Fibroblast of skin of left quadriceps (primary cell): ENCODE data around the gene MAGEF1.

Experiments
- DNase-seq, 2 experiments: peaks; one replicate each; pipeline ENCODE4 v3.0.0-alpha.2; 2013; ENCODE audit warnings: low read depth in 2 of 2

Gene MAGEF1

DNA sequence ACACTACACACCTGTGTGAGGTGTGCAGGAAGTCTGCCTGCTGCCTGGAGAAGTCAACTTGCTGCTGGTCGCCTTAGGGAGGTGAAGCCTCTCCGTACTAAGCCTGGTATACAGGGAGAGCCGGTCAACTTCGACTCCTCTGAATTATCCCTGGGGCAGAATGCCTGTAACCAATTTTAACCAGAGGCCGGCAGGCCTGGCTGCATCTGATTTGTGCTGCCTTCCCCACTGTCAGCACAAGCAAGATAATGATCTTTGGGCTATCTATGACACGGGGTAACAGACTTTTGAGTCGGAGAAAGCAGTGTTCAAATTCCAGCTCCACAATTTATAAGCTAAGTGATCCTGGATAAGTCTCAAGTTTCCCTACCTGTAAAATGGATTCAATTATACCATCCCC, 42.3 kb downstream of the MAGEF1 start:
- DNase-seq = no peak

DNA sequence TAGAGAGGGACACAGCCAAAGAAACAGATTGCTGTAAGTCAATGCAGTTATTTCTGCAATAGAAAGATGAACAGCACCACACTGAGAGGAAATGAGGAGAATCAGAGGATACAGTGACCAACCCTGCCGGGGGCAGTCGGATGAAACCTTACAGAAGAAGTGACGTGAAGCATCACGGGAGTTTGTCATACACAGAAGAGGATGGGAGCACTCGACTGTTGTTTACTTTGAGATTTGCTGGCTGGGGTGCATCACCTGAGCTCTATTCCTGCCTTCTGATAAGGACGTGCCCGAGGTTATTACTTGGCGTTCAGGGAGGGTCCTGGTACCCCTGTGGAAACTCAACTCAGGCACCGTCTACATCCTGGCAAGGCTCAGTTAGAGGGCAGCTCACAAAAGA, 45.4 kb downstream of the MAGEF1 start:
- DNase-seq = no peak

DNA sequence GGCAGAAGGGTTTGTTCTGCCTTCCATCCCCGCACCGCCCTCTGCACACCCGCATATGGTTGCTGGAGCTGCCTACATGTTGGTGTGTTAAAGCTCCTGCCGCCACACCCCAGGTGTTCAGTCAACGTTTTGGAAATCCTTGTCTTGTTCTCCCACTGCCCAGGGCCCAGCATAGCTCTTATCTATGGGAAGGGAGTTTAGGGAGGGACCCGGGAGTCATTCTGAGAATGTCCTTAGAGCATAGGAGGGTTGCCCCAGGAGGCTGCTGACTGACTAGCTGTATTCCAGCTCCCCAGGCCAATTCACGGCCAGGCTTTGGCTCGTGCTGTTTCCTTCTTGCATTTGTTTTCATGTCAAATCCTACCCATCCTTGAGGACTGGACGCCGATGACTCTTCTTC, 46.8 kb downstream of the MAGEF1 start:
- DNase-seq = no peak

DNA sequence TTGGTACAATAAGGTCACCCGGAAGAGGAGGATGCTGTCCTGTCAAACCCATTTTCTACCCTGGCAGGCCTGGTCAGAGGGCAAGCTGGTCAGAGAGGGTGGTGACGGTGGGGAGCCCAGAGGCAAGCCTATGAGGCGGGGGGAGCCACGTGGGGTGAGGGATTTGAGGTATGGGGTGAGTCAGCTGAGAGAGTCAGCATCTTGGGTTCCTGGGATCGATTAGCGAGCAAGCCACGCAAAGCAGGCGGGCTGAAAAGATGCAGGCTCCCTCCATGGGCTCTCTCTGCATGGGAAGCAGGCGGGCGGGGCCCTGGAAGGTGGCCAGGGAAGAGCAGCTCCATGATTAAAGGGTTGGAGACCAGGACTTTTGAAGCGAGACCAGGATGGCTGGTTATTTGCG, 48.1 kb downstream of the MAGEF1 start:
- peak; percentile 82 to 83 for DNase-seq

DNA sequence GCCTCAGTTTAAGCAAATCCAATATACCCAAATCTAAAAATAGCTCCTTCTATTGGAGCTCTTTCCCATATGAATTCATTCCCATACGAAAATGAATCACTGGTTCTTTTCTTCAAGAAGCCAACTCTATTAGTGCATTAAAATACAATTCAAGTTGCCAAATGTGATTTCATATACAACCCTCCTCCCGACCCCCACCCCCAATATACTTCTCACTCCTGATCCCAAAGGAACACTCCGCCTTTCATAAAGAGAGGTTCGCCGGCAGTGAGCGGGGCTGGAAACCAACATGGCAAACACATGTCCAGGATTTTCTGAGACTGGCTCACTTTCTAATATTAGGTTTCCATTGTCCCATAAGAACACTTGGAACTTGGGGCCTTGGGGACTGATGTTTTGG, 48.5 kb downstream of the MAGEF1 start:
- peak in 1 of 2 experiments; percentile 38 for DNase-seq

DNA sequence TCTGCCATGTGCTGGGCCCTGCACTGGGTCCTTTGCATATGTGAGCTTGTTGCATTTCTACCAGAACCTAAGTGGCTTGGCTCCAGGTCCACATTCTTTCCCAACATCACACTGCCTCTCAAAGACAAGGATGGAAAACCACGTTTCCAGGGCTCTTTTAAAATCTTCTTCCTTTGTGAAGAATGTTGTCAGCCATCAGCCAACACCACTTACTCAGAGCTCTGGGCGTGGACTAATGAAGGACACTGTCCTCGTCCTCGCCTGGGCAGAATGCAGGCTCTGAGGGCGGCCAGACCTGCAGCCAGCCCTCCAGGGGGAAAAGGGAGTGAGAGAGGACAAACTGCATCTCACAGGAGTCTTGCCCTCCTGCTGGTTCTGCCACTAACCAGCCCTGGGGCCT, 49.7 kb downstream of the MAGEF1 start:
- no peak for DNase-seq

DNA sequence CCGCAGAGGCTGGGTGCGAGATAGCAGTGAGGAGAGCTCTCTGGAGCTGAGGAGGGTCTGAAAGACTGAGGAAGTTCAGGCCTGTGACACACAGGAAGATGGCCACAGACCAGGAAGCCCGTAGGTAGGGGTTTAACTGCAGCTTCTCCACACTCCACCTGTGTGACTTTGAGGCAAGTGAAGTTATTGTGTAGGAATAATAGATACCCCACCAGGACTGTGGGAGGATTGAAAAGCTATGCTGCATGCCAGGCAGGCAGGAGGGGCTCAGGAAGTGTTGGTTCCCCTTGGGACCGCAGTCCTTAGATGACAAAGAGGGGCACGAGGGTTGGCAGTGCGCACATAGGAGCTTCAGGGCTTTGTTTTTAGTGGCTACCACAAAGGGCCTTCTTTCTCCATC, 50.9 kb downstream of the MAGEF1 start:
- no peak for DNase-seq
